Measurements from ENCODE around the gene RPTOR. TPM values are rescaled to one million over a fixed set of nuclear protein-coding genes. Genes with fewer than 3 reads are reported as not detected.

The RPTOR gene
- total and polyA plus RNA-seq, 2 donors (not counting 3 experiments of a cell fraction or from before 2014, with no cell fraction given) = 10.7 to 41.8 TPM

DNA sequence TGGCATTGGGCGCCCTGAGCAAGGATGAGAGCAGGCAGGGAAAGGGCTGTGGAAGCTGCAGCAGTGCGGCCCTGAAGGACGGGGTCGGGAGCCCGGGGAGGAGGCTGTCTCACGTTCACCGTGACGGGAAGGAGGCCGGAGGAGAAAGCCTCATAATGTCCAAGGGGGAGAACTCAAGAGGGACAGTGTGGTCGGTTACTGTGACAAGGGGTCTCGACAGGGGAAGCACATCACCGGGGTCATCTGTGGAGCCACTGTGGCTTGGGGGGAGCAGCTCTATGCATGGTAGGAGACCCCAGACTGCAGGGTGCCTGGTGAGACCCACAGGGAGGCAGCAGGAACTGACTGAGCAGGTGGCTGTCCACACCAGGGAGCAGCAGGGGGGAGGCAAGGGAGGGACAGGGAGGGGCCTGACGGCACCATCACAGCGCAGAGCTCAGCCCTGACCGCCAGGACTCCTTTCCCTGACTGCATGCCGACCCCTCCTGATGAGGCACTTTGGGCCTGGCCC, 292.4 kb downstream of the RPTOR start:
- DNase-seq (ENCODE audit: low read depth, low spot score) (no peak), FAIRE-seq (no peak)
- H3K27me3 ChIP-seq (ENCODE audit: control insufficient read depth in 2 of 2, insufficient read depth in 2 of 2, low read length in 2 of 2) = no peaks in the 10 kb centered on the region
- H3K36me3 ChIP-seq (ENCODE audit: control insufficient read depth in 2 of 2, extremely low read depth in 1 of 2, insufficient read depth in 2 of 2, low read length in 2 of 2) = no peaks in the 10 kb centered on the region
- H3K4me3 ChIP-seq (replicated peaks in 1 of 3; ENCODE audit: insufficient read depth in 1 of 3, low read depth in 1 of 3, low read length in 3 of 3) = no peak overlapping the region
- no peaks in the 10 kb centered on the region for H3K79me2 ChIP-seq (ENCODE audit: control insufficient read depth, insufficient read depth, low read length)
- TF ChIP-seq POLR2A (IDR thresholded peaks at IDR 0.05; ENCODE audit: low read depth, low read length) = no peak
- no peak for TF ChIP-seq JUN (IDR thresholded peaks at IDR 0.05; ENCODE audit: borderline replicate concordance, insufficient read depth, insufficient read length, low read depth)
- no peak for TF ChIP-seq FOS (IDR thresholded peaks at IDR 0.05; ENCODE audit: borderline replicate concordance, insufficient read depth, low read length)
- no peak for TF ChIP-seq POLR2AphosphoS5 (IDR thresholded peaks at IDR 0.05; ENCODE audit: insufficient read depth, low read depth, low read length)
- TF ChIP-seq, protein P1, sequence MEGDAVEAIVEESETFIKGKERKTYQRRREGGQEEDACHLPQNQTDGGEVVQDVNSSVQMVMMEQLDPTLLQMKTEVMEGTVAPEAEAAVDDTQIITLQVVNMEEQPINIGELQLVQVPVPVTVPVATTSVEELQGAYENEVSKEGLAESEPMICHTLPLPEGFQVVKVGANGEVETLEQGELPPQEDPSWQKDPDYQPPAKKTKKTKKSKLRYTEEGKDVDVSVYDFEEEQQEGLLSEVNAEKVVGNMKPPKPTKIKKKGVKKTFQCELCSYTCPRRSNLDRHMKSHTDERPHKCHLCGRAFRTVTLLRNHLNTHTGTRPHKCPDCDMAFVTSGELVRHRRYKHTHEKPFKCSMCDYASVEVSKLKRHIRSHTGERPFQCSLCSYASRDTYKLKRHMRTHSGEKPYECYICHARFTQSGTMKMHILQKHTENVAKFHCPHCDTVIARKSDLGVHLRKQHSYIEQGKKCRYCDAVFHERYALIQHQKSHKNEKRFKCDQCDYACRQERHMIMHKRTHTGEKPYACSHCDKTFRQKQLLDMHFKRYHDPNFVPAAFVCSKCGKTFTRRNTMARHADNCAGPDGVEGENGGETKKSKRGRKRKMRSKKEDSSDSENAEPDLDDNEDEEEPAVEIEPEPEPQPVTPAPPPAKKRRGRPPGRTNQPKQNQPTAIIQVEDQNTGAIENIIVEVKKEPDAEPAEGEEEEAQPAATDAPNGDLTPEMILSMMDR (IDR thresholded peaks at IDR 0.05; ENCODE audit: extremely low read depth in 1 of 2, insufficient read depth in 1 of 2, low read depth in 1 of 2, low read length in 2 of 2) = no peak
- TF ChIP-seq MYC (IDR thresholded peaks at IDR 0.05; ENCODE audit: low read depth, low read length) = no peak
- TF ChIP-seq GATA2 (IDR thresholded peaks at IDR 0.05; ENCODE audit: insufficient read depth, insufficient read length, low read depth, low read length) = no peak
- no peak for TF ChIP-seq EZH2 (IDR thresholded peaks at IDR 0.05; ENCODE audit: borderline replicate concordance, low read depth, low read length, severe bottlenecking)
- TF ChIP-seq, protein P2, sequence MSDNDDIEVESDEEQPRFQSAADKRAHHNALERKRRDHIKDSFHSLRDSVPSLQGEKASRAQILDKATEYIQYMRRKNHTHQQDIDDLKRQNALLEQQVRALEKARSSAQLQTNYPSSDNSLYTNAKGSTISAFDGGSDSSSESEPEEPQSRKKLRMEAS (IDR thresholded peaks at IDR 0.05; ENCODE audit: insufficient read depth, insufficient read length) = no peak
- no peak overlapping the region for H2AFZ ChIP-seq (ENCODE audit: low read depth, low read length)
- POLR2A ChIA-PET = no interaction called here
- H3K27ac ChIP-seq (ENCODE audit: insufficient read depth, low read depth, low read length) = no peak overlapping the region
- no peaks in the 10 kb centered on the region for H3K9me3 ChIP-seq (replicated peaks; ENCODE audit: control insufficient read depth, insufficient read depth, low read length)
- CTCF ChIA-PET = no interaction called here
- no peaks in the 10 kb centered on the region for H4K20me1 ChIP-seq (replicated peaks; ENCODE audit: control insufficient read depth, extremely low read depth, insufficient read depth, low read length)
- H3K9me1 ChIP-seq (replicated peaks; ENCODE audit: control insufficient read depth, extremely low read depth, insufficient read depth, low read length) = no peaks in the 10 kb centered on the region
- BruUV-seq (replicated peaks) = no TSS peak
- peaks cover 11% of the 10 kb centered on the region for H3K4me1 ChIP-seq (ENCODE audit: control insufficient read depth, extremely low read depth, insufficient read depth, low read length)
- intact Hi-C loops (cut with micrococcal nuclease) = loop anchor here (10.0 kb wide), 1 partner anchor 292 kb away; the partner anchor contains the start of gene RPTOR
- no peak overlapping the region for H3K4me2 ChIP-seq (ENCODE audit: insufficient read depth, low read length)
- dilution Hi-C loops (cut with MboI; ENCODE audit: extremely low pct_ligation_motif_present, low sequenced_read_pairs) = no loop called here
- H3K9ac ChIP-seq (replicated peaks; ENCODE audit: extremely low read depth, insufficient read depth, low read length) = no peak overlapping the region

Measured in endothelial cell of umbilical vein (primary cell).